H1 (cell line): ENCODE results near the gene TMEM181. TPM values are rescaled to one million over a fixed set of nuclear protein-coding genes. Genes with fewer than 3 reads are reported as not detected.

ENCODE experiments used
- CTCF ChIA-PET: fragments of 300-600 bp; sonication (Branson Sonifier 250); formaldehyde crosslinking; loops from one replicate; lab custom pipeline; 2021; ENCODE audit not compliant: partially characterized antibody; lab: Charles Lee
- POLR2A ChIA-PET: fragments of 300-600 bp; sonication (Branson Sonifier 250); formaldehyde crosslinking; loops from one replicate; lab custom pipeline; 2021; ENCODE audit warnings: inconsistent platforms; ENCODE audit not compliant: partially characterized antibody; lab: Charles Lee
- DNase-seq, 2 experiments: peaks; one replicate each; pipeline versions ENCODE4 v3.0.0 to v3.0.0-alpha.2; 2010 to 2022; ENCODE audit warnings: low spot score in 2 of 2, low read depth in 1 of 2, mixed read lengths in 1 of 2
- FAIRE-seq: peaks from 2 replicates; lab custom pipeline; 2011; peaks lifted over from hg19 to GRCh38; lab: Jason Lieb, UNC
- H2AFZ ChIP-seq: 2 replicates; pipeline ENCODE4 v1.8.1; 2012; ENCODE audit warnings: low read length, inconsistent platforms
- H2AK5ac ChIP-seq: 2 replicates; pipeline ENCODE4 v1.6.1; 2013; ENCODE audit warnings: low read depth, low read length
- H2BK120ac ChIP-seq: replicated peaks from 2 replicates; pipeline ENCODE3; 2013; ENCODE audit warnings: low read depth, low read length, inconsistent platforms
- H2BK12ac ChIP-seq: 2 replicates; pipeline ENCODE4 v1.6.1; 2013; ENCODE audit warnings: low read depth, low read length
- H2BK15ac ChIP-seq: 2 replicates; pipeline ENCODE4 v1.6.1; 2013; ENCODE audit warnings: low read length
- H2BK20ac ChIP-seq: 2 replicates; pipeline ENCODE4 v1.6.1; 2013; ENCODE audit warnings: low read length
- H2BK5ac ChIP-seq: 2 replicates; pipeline ENCODE4 v1.6.1; 2013; ENCODE audit warnings: low read depth, low read length
- H3K14ac ChIP-seq: 2 replicates; pipeline ENCODE4 v1.6.1; 2013; ENCODE audit warnings: inconsistent platforms; ENCODE audit not compliant: insufficient read length
- H3K18ac ChIP-seq: 2 replicates; pipeline ENCODE4 v1.6.1; 2013; ENCODE audit warnings: low read length; ENCODE audit errors: extremely low read depth
- H3K23ac ChIP-seq: 2 replicates; pipeline ENCODE4 v1.6.1; 2013; ENCODE audit warnings: inconsistent platforms; ENCODE audit not compliant: insufficient read length
- H3K23me2 ChIP-seq: 2 replicates; pipeline ENCODE4 v1.6.1; 2013; ENCODE audit warnings: low read depth, low read length
- H3K27ac ChIP-seq: 2 replicates; pipeline ENCODE4 v1.6.1; 2011; ENCODE audit warnings: low read depth, low read length, inconsistent platforms
- H3K27me3 ChIP-seq, 4 experiments: replicated peaks in 1 of 4; 1 replicate in 1 of 4; 2 replicates in 3 of 4; pipeline versions ENCODE4 v1.6.1 to v1.8.1; 2011 to 2013; ENCODE audit warnings: low read length in 3 of 4, mild to moderate bottlenecking in 3 of 4, inconsistent platforms in 2 of 4, mixed read lengths in 2 of 4, moderate library complexity in 1 of 4; ENCODE audit not compliant: control insufficient read depth in 3 of 4, insufficient read depth in 3 of 4; ENCODE audit errors: extremely low read depth in 1 of 4
- H3K36me3 ChIP-seq, 4 experiments: 2 replicates each; pipeline versions ENCODE4 v1.6.1 to v1.8.1; 2011 to 2013; ENCODE audit warnings: mild to moderate bottlenecking in 4 of 4, low read length in 3 of 4, moderate library complexity in 2 of 4, control low read depth in 1 of 4, inconsistent platforms in 1 of 4; ENCODE audit not compliant: insufficient read depth in 4 of 4, control insufficient read depth in 2 of 4
- H3K4ac ChIP-seq: replicated peaks from 2 replicates; pipeline ENCODE3; 2013; ENCODE audit warnings: low read length, low read depth, mixed read lengths, inconsistent platforms; ENCODE audit not compliant: insufficient read length
- H3K4me1 ChIP-seq, 4 experiments: replicated peaks in 1 of 4; 1 replicate in 1 of 4; 2 replicates in 3 of 4; pipeline versions ENCODE4 v1.6.1 to v1.8.1; 2011 to 2013; ENCODE audit warnings: low read length in 3 of 4, inconsistent platforms in 2 of 4, mixed read lengths in 1 of 4; ENCODE audit not compliant: insufficient read depth in 4 of 4, control insufficient read depth in 3 of 4
- H3K4me2 ChIP-seq, 2 experiments: 2 replicates each; pipeline versions ENCODE4 v1.6.1 to v1.8.1; 2011 to 2013; ENCODE audit warnings: low read depth in 2 of 2, low read length in 2 of 2, control low read depth in 1 of 2, inconsistent platforms in 1 of 2, mild to moderate bottlenecking in 1 of 2; ENCODE audit not compliant: insufficient read depth in 1 of 2
- H3K4me3 ChIP-seq, 4 experiments: fragments of 200-600, 300-600 bp in 1 of 4; sonication (generic), shearing (Covaris generic), sonication (Bioruptor Twin) in 1 of 4; 2 replicates each; pipeline versions ENCODE4 v1.5.1 to v1.8.1; 2011 to 2016; ENCODE audit warnings: low read length in 4 of 4, low read depth in 3 of 4, control low read depth in 2 of 4, inconsistent platforms in 2 of 4, mild to moderate bottlenecking in 2 of 4, mixed read lengths in 1 of 4, moderate library complexity in 1 of 4; ENCODE audit not compliant: insufficient read depth in 2 of 4; ENCODE audit errors: extremely low read depth in 1 of 4
- H3K56ac ChIP-seq: replicated peaks from 2 replicates; pipeline ENCODE3; 2013; ENCODE audit warnings: low read depth, mild to moderate bottlenecking, mixed read lengths, low read length, inconsistent platforms; ENCODE audit not compliant: insufficient read length
- H3K79me1 ChIP-seq: 2 replicates; pipeline ENCODE4 v1.6.1; 2013; ENCODE audit warnings: low read depth, low read length, control low read depth
- H3K79me2 ChIP-seq, 2 experiments: 2 replicates each; pipeline versions ENCODE4 v1.6.1 to v1.8.1; 2012 to 2013; ENCODE audit warnings: low read length in 2 of 2, mild to moderate bottlenecking in 2 of 2, inconsistent platforms in 1 of 2; ENCODE audit not compliant: insufficient read depth in 2 of 2, control insufficient read depth in 1 of 2
- H3K9ac ChIP-seq, 4 experiments: replicated peaks in 1 of 4; 1 replicate in 1 of 4; 2 replicates in 3 of 4; pipeline versions ENCODE4 v1.6.1 to v1.8.1; 2011 to 2013; ENCODE audit warnings: low read depth in 3 of 4, low read length in 3 of 4, control low read depth in 2 of 4, mild to moderate bottlenecking in 2 of 4, moderate library complexity in 2 of 4, inconsistent platforms in 1 of 4; ENCODE audit errors: extremely low read depth in 1 of 4
- H3K9me3 ChIP-seq, 2 experiments: 2 replicates each; pipeline versions ENCODE4 v1.6.1 to v1.8.1; 2012 to 2013; ENCODE audit warnings: mild to moderate bottlenecking in 2 of 2, moderate library complexity in 2 of 2, control low read depth in 1 of 2, inconsistent platforms in 1 of 2, low read depth in 1 of 2, low read length in 1 of 2, mixed read lengths in 1 of 2; ENCODE audit not compliant: insufficient read depth in 2 of 2
- H4K20me1 ChIP-seq, 2 experiments: replicated peaks in 1 of 2; 2 replicates each; pipeline versions ENCODE3 to v1.8.1; 2011 to 2013; ENCODE audit warnings: inconsistent platforms in 2 of 2, low read length in 2 of 2, mild to moderate bottlenecking in 1 of 2; ENCODE audit not compliant: insufficient read depth in 2 of 2, control insufficient read depth in 1 of 2
- H4K5ac ChIP-seq: 2 replicates; pipeline ENCODE4 v1.6.1; 2013; ENCODE audit warnings: low read length, low read depth, mixed read lengths, inconsistent platforms; ENCODE audit not compliant: insufficient read length
- H4K8ac ChIP-seq: 2 replicates; pipeline ENCODE4 v1.8.0; 2013; ENCODE audit warnings: mild to moderate bottlenecking, moderate library complexity, low read length, inconsistent platforms; ENCODE audit not compliant: insufficient read depth; ENCODE audit errors: extremely low read depth
- H4K91ac ChIP-seq: replicated peaks from 2 replicates; pipeline ENCODE3; 2013; ENCODE audit warnings: low read length, mixed read lengths, inconsistent platforms; ENCODE audit not compliant: insufficient read length
- CEBPB ChIP-seq: IDR thresholded peaks from 2 replicates; pipeline ENCODE4 v1.6.1; 2012; ENCODE audit warnings: low read depth, low read length
- CTCF ChIP-seq, 3 experiments: IDR thresholded peaks; 1 replicate in 2 of 3; 2 replicates in 1 of 3; pipeline versions ENCODE4 v1.5.1 to v1.6.1; 2011; ENCODE audit warnings: low read length in 3 of 3, mild to moderate bottlenecking in 3 of 3, inconsistent platforms in 2 of 3, low read depth in 1 of 3, moderate library complexity in 1 of 3; ENCODE audit not compliant: insufficient read depth in 1 of 3; ENCODE audit errors: control extremely low read depth in 1 of 3
- E2F6 ChIP-seq: IDR thresholded peaks from 2 replicates; pipeline ENCODE4 v1.6.1; 2012; ENCODE audit warnings: inconsistent platforms
- RFX5 ChIP-seq: IDR thresholded peaks from 2 replicates; pipeline ENCODE4 v1.6.1; 2011; ENCODE audit warnings: low read depth, low read length, improper control_type of control experiment, borderline replicate concordance
- SP4 ChIP-seq: IDR thresholded peaks from 2 replicates; pipeline ENCODE4 v1.6.1; 2012; ENCODE audit warnings: low read length, inconsistent platforms
- WGBS, 2 experiments: shearing (Covaris generic) in 1 of 2; methylation state at CpG; one replicate each; pipeline versions ENCODE4 v1.1.6 to v1.1.7; 2013 to 2015; ENCODE audit warnings: low lambda C conversion rate in 2 of 2, mixed read lengths in 2 of 2, inconsistent platforms in 1 of 2, low coverage in 1 of 2, missing lambda C conversion rate in 1 of 2; ENCODE audit not compliant: insufficient replicate concordance in 2 of 2, insufficient coverage in 1 of 2, insufficient read length in 1 of 2; ENCODE audit errors: extremely low coverage in 1 of 2, missing lambda C conversion rate in 1 of 2; 5-methylcytosine and 5-hydroxymethylcytosine counted together
- polyA plus RNA-seq, 7 experiments: library from polyadenylated mRNA; depleted of rRNA in 3 of 7; stranded (reverse) in 5 of 7; unstranded in 2 of 7; fragments of >200 nt in 5 of 7; fragments of 200-250 nt in 2 of 7; gene quantifications; 1 replicate in 5 of 7; 2 replicates in 1 of 7; 4 replicates in 1 of 7; pipeline versions ENCODE4 v1.2.1 to v1.2.3, GENCODE V29; 2011 to 2013; ENCODE audit warnings: missing spikeins in 2 of 7, mixed read lengths in 2 of 7
- total RNA-seq: library from RNA; stranded (reverse); fragmentation: NEBNext Ultra II Directional; extraction: Animal tissue kit (Norgen Biotek cat#: 25700); gene quantifications from 2 replicates; pipeline ENCODE4 v1.2.1, GENCODE V29; 2021

Gene TMEM181
- total and polyA plus RNA-seq, 2 of the 8 experiments (the other 6 are each of a cell fraction or from before 2014, with no cell fraction given): 8.6 to 19.0 TPM

DNA sequence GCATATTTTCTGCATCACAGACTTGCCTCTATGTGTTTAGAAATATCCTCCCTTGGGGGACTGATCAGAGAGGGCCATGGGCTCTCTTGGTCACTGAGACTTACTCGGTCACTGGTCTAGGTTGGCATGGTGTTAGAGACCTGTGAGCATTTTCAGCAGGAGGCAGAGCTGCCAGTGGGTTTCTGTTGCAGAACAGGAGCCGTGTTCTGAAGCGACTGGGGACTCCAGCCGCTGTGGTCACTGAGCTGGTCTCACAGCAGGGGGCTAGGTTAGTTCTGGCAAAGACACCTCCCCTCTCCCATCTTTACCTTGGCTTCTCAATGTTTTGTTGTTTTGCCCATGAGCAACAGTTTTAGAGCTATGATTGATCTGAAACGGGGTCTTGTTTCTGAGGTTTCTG is 8.7 kb downstream of the TMEM181 start:
- Histone ChIP-seq H3K27me3 (no peaks in the 10 kb centered on the region), H2BK12ac (no peak overlapping the region), H2BK15ac (no peak overlapping the region), H3K4ac (no peak overlapping the region), H3K9ac (no peak overlapping the region), H3K36me3 (peaks cover 0 to 2% (median 0%) of the 10 kb centered on the region in 4 experiments; a peak in 2 of 8 replicates), H2AFZ (no peak overlapping the region), H3K27ac (no peak overlapping the region), H2AK5ac (no peak overlapping the region), H3K4me1 (peaks cover 0 to 8% (median 4%) of the 10 kb centered on the region in 4 experiments; a peak in 4 of 7 replicates), H3K9me3 (no peaks in the 10 kb centered on the region), H3K23ac (no peak overlapping the region), H4K91ac (no peak overlapping the region), H2BK120ac (no peak overlapping the region), H3K4me2 (no peak overlapping the region; a peak in 1 of 4 replicates), H3K14ac (no peak overlapping the region), H4K5ac (no peak overlapping the region), H2BK5ac (peak overlapping the region; percentile 75; the same call in 1 of the 2 replicates), H3K79me1 (peaks cover 46% of the 10 kb centered on the region), H2BK20ac (no peak overlapping the region), H3K23me2 (no peaks in the 10 kb centered on the region; the same call in 1 of the 2 replicates), H4K20me1 (peaks cover 32 to 51% of the 10 kb centered on the region in 2 experiments), H4K8ac (no peak overlapping the region), H3K56ac (no peak overlapping the region), H3K79me2 (peaks cover 0 to 87% of the 10 kb centered on the region in 2 experiments; a peak in 3 of 4 replicates), H3K18ac (peak overlapping the region; percentile 19; the same call in 1 of the 2 replicates), H3K4me3 (no peak overlapping the region)
- WGBS, 2 experiments: 71% methylated on average over 5 of the region's 5 CpGs; no CpG with 5 or more reads in 1 of the 2 experiments
- no peak for FAIRE-seq
- CTCF ChIA-PET: interaction anchor here (0.7 to 3.1 kb wide), 9 partner anchors 10 to 347 kb away, joined by 3 to 12 read pairs (median 4); no protein-coding TSS in a partner anchor
- POLR2A ChIA-PET: interaction anchor here (0.6 to 1.5 kb wide), 4 partner anchors 10 to 40 kb away, joined by 3 to 4 read pairs (median 3); no protein-coding TSS in a partner anchor
- no peak for DNase-seq
- no peak for TF ChIP-seq SP4
- TF ChIP-seq RFX5: no peak
- TF ChIP-seq E2F6: no peak
- no peak for TF ChIP-seq CEBPB
- TF ChIP-seq CTCF (IDR thresholded peaks at IDR 0.05; ENCODE audit: control extremely low read depth in 1 of 3, insufficient read depth in 1 of 3, low read depth in 1 of 3, low read length in 3 of 3): no peak
